ENCODE data around the gene FOXK1.

Gene FOXK1

DNA sequence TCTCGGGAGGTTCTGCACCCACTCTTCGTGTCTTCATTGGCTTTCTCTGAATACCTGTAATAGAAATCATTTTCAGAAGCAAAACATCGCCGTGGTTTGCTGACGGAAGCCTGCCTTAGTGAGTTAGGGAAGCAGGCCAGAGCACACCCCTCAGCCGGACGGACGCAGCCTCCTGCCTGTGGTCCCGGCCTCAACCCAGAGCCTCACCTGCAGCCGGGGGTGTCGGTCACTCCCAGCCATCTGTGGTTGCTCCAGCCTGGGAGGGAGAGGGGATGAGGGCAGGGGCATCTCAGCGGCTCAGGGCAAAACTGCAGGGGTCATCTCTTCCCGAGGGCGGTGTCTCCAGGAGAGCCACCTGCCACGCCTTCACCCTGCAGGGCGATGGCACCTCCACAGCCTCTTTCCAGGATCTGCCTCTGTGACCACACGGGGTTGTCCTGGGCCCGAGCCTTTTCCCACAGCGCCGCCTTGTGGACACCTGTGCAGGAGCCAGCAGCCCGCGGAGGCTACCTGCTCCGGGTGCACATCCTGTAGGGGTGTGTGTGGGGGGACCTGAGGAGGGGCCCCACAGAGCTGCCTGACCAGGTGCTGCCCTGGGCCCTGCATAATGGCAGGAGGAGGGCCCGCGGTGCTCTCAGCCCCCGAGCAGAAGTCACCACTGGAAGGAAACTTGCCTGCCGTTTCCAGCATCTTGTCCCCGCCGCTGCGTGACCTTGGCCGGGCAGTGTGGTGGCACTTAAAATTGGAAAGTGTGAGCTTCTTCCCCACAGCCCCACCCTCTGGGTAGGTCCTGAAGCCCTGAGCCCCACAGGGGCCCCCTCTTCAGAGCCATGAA, 71.7 kb downstream of the FOXK1 start:
- no peak overlapping the region for H3K27ac ChIP-seq (replicated peaks; ENCODE audit: low read length)
- H3K4ac ChIP-seq (ENCODE audit: low read length): no peak overlapping the region
- peaks cover 10% of the 10 kb centered on the region for H3K79me1 ChIP-seq (ENCODE audit: low read depth, low read length)
- no peak overlapping the region for H2BK15ac ChIP-seq (ENCODE audit: low read length)
- DNase-seq (ENCODE audit: low spot score): peak; percentile 61
- peaks cover 26 to 66% of the 10 kb centered on the region in 2 donors for H3K36me3 ChIP-seq (replicated peaks in 1 of 2; ENCODE audit: control insufficient read depth in 2 of 2, insufficient read depth in 2 of 2, low read length in 2 of 2)
- no peak overlapping the region for H3K4me3 ChIP-seq (ENCODE audit: low read length in 2 of 2)
- WGBS, 2 donors (ENCODE audit: extremely low coverage in 2 of 2, insufficient read length in 2 of 2, insufficient replicate concordance in 1 of 2): no CpG with 5 or more reads among the region's 31 CpGs
- H3K23ac ChIP-seq (ENCODE audit: low read depth, low read length, poor library complexity): peak overlapping the region; percentile 75
- H2AK5ac ChIP-seq (ENCODE audit: low read depth, low read length): peak overlapping the region; percentile 74
- H3K4me1 ChIP-seq (ENCODE audit: control insufficient read depth in 2 of 2, insufficient read depth in 1 of 2, low read depth in 1 of 2, low read length in 2 of 2): no peaks in the 10 kb centered on the region
- no peak overlapping the region for H2BK120ac ChIP-seq (ENCODE audit: low read depth, low read length)
- H3K27me3 ChIP-seq (ENCODE audit: control insufficient read depth in 3 of 3, insufficient read depth in 3 of 3, low read depth in 1 of 3, low read length in 3 of 3): no peaks in the 10 kb centered on the region
- H3K14ac ChIP-seq (ENCODE audit: low read length): no peak overlapping the region
- peak overlapping the region; percentile 66 for H3K18ac ChIP-seq (ENCODE audit: low read length)
- H4K8ac ChIP-seq (ENCODE audit: low read depth, low read length): no peak overlapping the region
- H3K9me3 ChIP-seq (replicated peaks in 1 of 2; ENCODE audit: control insufficient read depth in 2 of 2, insufficient read depth in 1 of 2, low read depth in 1 of 2, low read length in 2 of 2): no peaks in the 10 kb centered on the region
- H3K9ac ChIP-seq (ENCODE audit: low read depth, low read length, poor library complexity): no peak overlapping the region
- no peak overlapping the region for H2AFZ ChIP-seq (ENCODE audit: low read length)
- no peak overlapping the region for H4K91ac ChIP-seq (ENCODE audit: low read depth, low read length, poor library complexity)
- H3K4me2 ChIP-seq (ENCODE audit: insufficient read depth, low read length, poor library complexity, severe bottlenecking): no peak overlapping the region
- peak overlapping the region; percentile 2 for H2BK5ac ChIP-seq (ENCODE audit: low read length)
- peak overlapping the region; percentile 50 for H2BK12ac ChIP-seq (ENCODE audit: low read length)

DNA sequence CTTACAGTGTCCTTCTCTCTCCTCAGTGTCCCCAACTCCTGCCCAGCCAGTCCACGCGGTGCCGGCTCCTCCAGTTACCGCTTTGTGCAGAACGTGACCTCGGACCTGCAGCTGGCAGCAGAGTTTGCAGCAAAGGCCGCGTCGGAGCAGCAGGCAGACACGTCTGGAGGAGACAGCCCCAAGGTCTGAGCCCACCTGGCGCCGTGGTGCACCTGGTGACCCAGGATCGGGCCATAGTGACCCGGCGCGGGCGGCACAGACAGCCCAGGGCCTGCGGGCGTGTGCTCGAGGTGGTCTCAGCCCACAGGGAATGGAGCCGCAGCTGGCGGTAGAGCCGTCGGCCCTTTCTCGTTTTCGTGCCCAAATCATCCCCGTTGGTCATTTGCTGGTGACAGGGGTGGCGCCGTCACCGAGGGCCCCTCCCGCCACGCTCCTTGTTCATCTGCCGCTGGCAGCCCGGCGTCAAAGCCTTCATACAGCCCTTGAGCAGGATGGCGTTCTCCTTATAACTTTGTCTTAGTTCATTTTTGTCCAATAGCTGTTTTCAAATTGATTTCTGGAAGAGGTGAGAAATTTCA, 72.4 kb downstream of the FOXK1 start:
- Histone ChIP-seq H4K91ac (ENCODE audit: low read depth, low read length, poor library complexity) (no peak overlapping the region), H2AK5ac (ENCODE audit: low read depth, low read length) (peak overlapping the region; percentile 74), H3K4me1 (ENCODE audit: control insufficient read depth in 2 of 2, insufficient read depth in 1 of 2, low read depth in 1 of 2, low read length in 2 of 2) (no peaks in the 10 kb centered on the region), H3K14ac (ENCODE audit: low read length) (no peak overlapping the region), H3K79me1 (ENCODE audit: low read depth, low read length) (peaks cover 10% of the 10 kb centered on the region), H3K4me3 (ENCODE audit: low read length in 2 of 2) (peak overlapping the region in 1 of 2 donors; percentile 19), H2BK120ac (ENCODE audit: low read depth, low read length) (no peak overlapping the region), H2BK15ac (ENCODE audit: low read length) (no peak overlapping the region), H3K18ac (ENCODE audit: low read length) (no peak overlapping the region), H3K27ac (replicated peaks; ENCODE audit: low read length) (no peak overlapping the region), H3K9ac (ENCODE audit: low read depth, low read length, poor library complexity) (no peak overlapping the region), H3K36me3 (replicated peaks in 1 of 2; ENCODE audit: control insufficient read depth in 2 of 2, insufficient read depth in 2 of 2, low read length in 2 of 2) (peaks cover 26 to 63% of the 10 kb centered on the region in 2 donors), H3K4me2 (ENCODE audit: insufficient read depth, low read length, poor library complexity, severe bottlenecking) (no peak overlapping the region), H2AFZ (ENCODE audit: low read length) (no peak overlapping the region), H3K23ac (ENCODE audit: low read depth, low read length, poor library complexity) (peak overlapping the region; percentile 75), H2BK5ac (ENCODE audit: low read length) (peak overlapping the region; percentile 2), H3K27me3 (ENCODE audit: control insufficient read depth in 3 of 3, insufficient read depth in 3 of 3, low read depth in 1 of 3, low read length in 3 of 3) (no peaks in the 10 kb centered on the region), H3K9me3 (replicated peaks in 1 of 2; ENCODE audit: control insufficient read depth in 2 of 2, insufficient read depth in 1 of 2, low read depth in 1 of 2, low read length in 2 of 2) (no peaks in the 10 kb centered on the region), H4K8ac (ENCODE audit: low read depth, low read length) (peak overlapping the region; percentile 52), H2BK12ac (ENCODE audit: low read length) (no peak overlapping the region), H3K4ac (ENCODE audit: low read length) (no peak overlapping the region)
- no peak for DNase-seq (ENCODE audit: low spot score)
- no CpG with 5 or more reads among the region's 36 CpGs for WGBS, 2 donors (ENCODE audit: extremely low coverage in 2 of 2, insufficient read length in 2 of 2, insufficient replicate concordance in 1 of 2)

DNA sequence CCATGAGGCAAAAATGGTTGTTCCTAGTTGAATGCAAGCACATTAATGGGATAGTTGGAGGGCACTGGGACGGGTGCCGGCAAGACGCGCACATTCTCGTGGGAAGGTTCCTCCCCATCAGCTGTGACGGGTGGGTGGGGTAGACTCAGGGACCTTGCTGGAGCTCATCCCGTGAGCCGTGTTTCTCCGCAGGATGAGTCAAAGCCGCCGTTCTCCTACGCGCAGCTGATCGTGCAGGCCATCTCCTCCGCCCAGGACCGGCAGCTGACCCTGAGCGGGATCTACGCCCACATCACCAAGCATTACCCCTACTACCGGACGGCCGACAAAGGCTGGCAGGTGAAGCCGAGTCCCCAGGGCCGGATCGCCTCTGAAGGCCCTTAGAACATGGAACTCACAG, 73.0 kb downstream of the FOXK1 start:
- Histone ChIP-seq H4K8ac (ENCODE audit: low read depth, low read length) (no peak overlapping the region), H3K4me3 (ENCODE audit: low read length in 2 of 2) (no peak overlapping the region), H3K27me3 (ENCODE audit: control insufficient read depth in 3 of 3, insufficient read depth in 3 of 3, low read depth in 1 of 3, low read length in 3 of 3) (no peaks in the 10 kb centered on the region), H2BK120ac (ENCODE audit: low read depth, low read length) (no peak overlapping the region), H4K91ac (ENCODE audit: low read depth, low read length, poor library complexity) (no peak overlapping the region), H3K18ac (ENCODE audit: low read length) (no peak overlapping the region), H3K23ac (ENCODE audit: low read depth, low read length, poor library complexity) (no peak overlapping the region), H3K9ac (ENCODE audit: low read depth, low read length, poor library complexity) (no peak overlapping the region), H3K14ac (ENCODE audit: low read length) (no peak overlapping the region), H3K4ac (ENCODE audit: low read length) (no peak overlapping the region), H2AK5ac (ENCODE audit: low read depth, low read length) (no peak overlapping the region), H3K4me2 (ENCODE audit: insufficient read depth, low read length, poor library complexity, severe bottlenecking) (no peak overlapping the region), H2BK12ac (ENCODE audit: low read length) (no peak overlapping the region), H3K4me1 (ENCODE audit: control insufficient read depth in 2 of 2, insufficient read depth in 1 of 2, low read depth in 1 of 2, low read length in 2 of 2) (no peaks in the 10 kb centered on the region), H3K36me3 (replicated peaks in 1 of 2; ENCODE audit: control insufficient read depth in 2 of 2, insufficient read depth in 2 of 2, low read length in 2 of 2) (peaks cover 29 to 63% of the 10 kb centered on the region in 2 donors), H2AFZ (ENCODE audit: low read length) (no peak overlapping the region), H3K9me3 (replicated peaks in 1 of 2; ENCODE audit: control insufficient read depth in 2 of 2, insufficient read depth in 1 of 2, low read depth in 1 of 2, low read length in 2 of 2) (no peaks in the 10 kb centered on the region), H3K27ac (replicated peaks; ENCODE audit: low read length) (no peak overlapping the region), H2BK15ac (ENCODE audit: low read length) (no peak overlapping the region), H2BK5ac (ENCODE audit: low read length) (no peak overlapping the region), H3K79me1 (ENCODE audit: low read depth, low read length) (peaks cover 7% of the 10 kb centered on the region)
- no CpG with 5 or more reads among the region's 24 CpGs for WGBS, 2 donors (ENCODE audit: extremely low coverage in 2 of 2, insufficient read length in 2 of 2, insufficient replicate concordance in 1 of 2)
- no peak for DNase-seq (ENCODE audit: low spot score)

DNA sequence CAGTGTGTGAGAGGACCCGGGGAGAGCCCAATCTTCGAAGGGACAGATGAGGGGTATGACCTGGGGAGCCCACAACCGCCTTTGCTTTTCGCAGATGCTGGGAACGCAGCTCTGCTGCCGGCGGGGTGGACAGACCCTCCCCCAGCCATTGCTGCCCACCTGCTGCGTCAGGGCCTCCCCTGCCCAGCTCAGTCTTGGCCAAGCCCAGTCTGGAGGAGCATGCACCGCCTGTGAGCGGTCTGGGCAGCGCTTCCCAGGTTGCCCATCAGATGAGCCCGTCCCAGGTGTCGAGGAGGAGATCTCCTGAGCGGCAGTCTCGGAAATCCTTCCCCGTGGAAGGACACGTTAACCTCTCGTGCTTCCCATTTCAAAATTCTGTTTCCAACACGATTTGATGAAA, 76.0 kb downstream of the FOXK1 start:
- Histone ChIP-seq H3K36me3 (replicated peaks in 1 of 2; ENCODE audit: control insufficient read depth in 2 of 2, insufficient read depth in 2 of 2, low read length in 2 of 2) (peaks cover 50 to 86% of the 10 kb centered on the region in 2 donors), H3K79me1 (ENCODE audit: low read depth, low read length) (peaks cover 3% of the 10 kb centered on the region), H3K9me3 (replicated peaks in 1 of 2; ENCODE audit: control insufficient read depth in 2 of 2, insufficient read depth in 1 of 2, low read depth in 1 of 2, low read length in 2 of 2) (no peaks in the 10 kb centered on the region), H3K9ac (ENCODE audit: low read depth, low read length, poor library complexity) (no peak overlapping the region), H3K4ac (ENCODE audit: low read length) (no peak overlapping the region), H3K27me3 (ENCODE audit: control insufficient read depth in 3 of 3, insufficient read depth in 3 of 3, low read depth in 1 of 3, low read length in 3 of 3) (no peaks in the 10 kb centered on the region), H4K8ac (ENCODE audit: low read depth, low read length) (peak overlapping the region; percentile 3), H3K23ac (ENCODE audit: low read depth, low read length, poor library complexity) (no peak overlapping the region), H3K4me1 (ENCODE audit: control insufficient read depth in 2 of 2, insufficient read depth in 1 of 2, low read depth in 1 of 2, low read length in 2 of 2) (no peaks in the 10 kb centered on the region), H2AK5ac (ENCODE audit: low read depth, low read length) (no peak overlapping the region), H4K91ac (ENCODE audit: low read depth, low read length, poor library complexity) (no peak overlapping the region), H2BK120ac (ENCODE audit: low read depth, low read length) (no peak overlapping the region), H3K14ac (ENCODE audit: low read length) (no peak overlapping the region), H3K4me3 (ENCODE audit: low read length in 2 of 2) (no peak overlapping the region), H3K4me2 (ENCODE audit: insufficient read depth, low read length, poor library complexity, severe bottlenecking) (no peak overlapping the region), H2BK15ac (ENCODE audit: low read length) (no peak overlapping the region), H3K27ac (replicated peaks; ENCODE audit: low read length) (no peak overlapping the region), H2BK12ac (ENCODE audit: low read length) (peak overlapping the region; percentile 22), H2AFZ (ENCODE audit: low read length) (no peak overlapping the region), H2BK5ac (ENCODE audit: low read length) (no peak overlapping the region), H3K18ac (ENCODE audit: low read length) (no peak overlapping the region)
- no CpG with 5 or more reads among the region's 19 CpGs for WGBS, 2 donors (ENCODE audit: extremely low coverage in 2 of 2, insufficient read length in 2 of 2, insufficient replicate concordance in 1 of 2)
- no peak for DNase-seq (ENCODE audit: low spot score)

Data from neuronal stem cell (in vitro differentiated cells).